ENCODE results near the gene C3orf80.

DNA sequence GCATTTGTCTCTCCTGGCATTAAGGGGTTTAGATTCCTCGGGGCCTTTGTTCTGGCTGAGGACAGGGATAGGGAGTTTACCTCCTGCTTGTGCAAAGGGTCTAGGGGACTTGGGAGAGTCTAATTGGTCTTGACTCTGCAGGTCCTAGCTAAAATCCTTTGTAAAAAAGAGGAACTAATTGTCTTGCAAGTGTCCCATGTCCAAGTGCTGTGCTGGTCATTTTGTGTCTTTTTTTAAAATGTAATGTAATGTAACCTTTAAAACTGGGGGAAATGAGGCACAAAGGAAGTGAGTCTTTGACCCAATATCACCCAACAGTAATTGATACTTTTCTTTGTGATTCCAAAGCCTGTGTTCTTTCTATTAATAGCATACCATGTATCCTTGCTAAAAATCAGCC, 14.9 kb upstream of the C3orf80 start:
- no peak for TF ChIP-seq POLR2AphosphoS5 (IDR thresholded peaks at IDR 0.05)
- TF ChIP-seq, protein P1, sequence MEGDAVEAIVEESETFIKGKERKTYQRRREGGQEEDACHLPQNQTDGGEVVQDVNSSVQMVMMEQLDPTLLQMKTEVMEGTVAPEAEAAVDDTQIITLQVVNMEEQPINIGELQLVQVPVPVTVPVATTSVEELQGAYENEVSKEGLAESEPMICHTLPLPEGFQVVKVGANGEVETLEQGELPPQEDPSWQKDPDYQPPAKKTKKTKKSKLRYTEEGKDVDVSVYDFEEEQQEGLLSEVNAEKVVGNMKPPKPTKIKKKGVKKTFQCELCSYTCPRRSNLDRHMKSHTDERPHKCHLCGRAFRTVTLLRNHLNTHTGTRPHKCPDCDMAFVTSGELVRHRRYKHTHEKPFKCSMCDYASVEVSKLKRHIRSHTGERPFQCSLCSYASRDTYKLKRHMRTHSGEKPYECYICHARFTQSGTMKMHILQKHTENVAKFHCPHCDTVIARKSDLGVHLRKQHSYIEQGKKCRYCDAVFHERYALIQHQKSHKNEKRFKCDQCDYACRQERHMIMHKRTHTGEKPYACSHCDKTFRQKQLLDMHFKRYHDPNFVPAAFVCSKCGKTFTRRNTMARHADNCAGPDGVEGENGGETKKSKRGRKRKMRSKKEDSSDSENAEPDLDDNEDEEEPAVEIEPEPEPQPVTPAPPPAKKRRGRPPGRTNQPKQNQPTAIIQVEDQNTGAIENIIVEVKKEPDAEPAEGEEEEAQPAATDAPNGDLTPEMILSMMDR (IDR thresholded peaks at IDR 0.05 in 8 of 11, conservative IDR thresholded peaks at IDR 0.05 in 3 of 11): no peak

Data from spleen (tissue), 7 donors.